BJ (cell line): ENCODE measurements around the gene HABP2. TPM values are rescaled to one million over a fixed set of nuclear protein-coding genes. Genes with fewer than 3 reads are reported as not detected.

Source experiments
- CTCF ChIA-PET: fragments of 350-600 bp; formaldehyde crosslinking; extraction: SDS; loops from one replicate; lab custom pipeline; 2021; ENCODE audit warnings: antibody characterized with exemption, inconsistent platforms; lab: Yijun Ruan, JAX
- POLR2A ChIA-PET: fragments of 300-600 bp; sonication (Branson Sonifier 250); formaldehyde crosslinking; extraction: SDS; loops from one replicate; lab custom pipeline; 2021; ENCODE audit warnings: antibody characterized with exemption; lab: Charles Lee
- DNase-seq: peaks from one replicate; pipeline ENCODE4 v3.0.0-alpha.2; 2011; ENCODE audit warnings: low read depth
- H3K27me3 ChIP-seq: 2 replicates; pipeline ENCODE4 v1.6.0; 2011; ENCODE audit warnings: low read length; ENCODE audit not compliant: control insufficient read depth, insufficient read depth
- H3K36me3 ChIP-seq: 2 replicates; pipeline ENCODE4 v1.5.1; 2011; ENCODE audit warnings: low read length; ENCODE audit not compliant: control insufficient read depth, insufficient read depth
- H3K4me3 ChIP-seq: 2 replicates; pipeline ENCODE4 v1.5.1; 2011; ENCODE audit warnings: low read depth, mild to moderate bottlenecking, control low read depth, low read length
- polyA plus RNA-seq: library from polyadenylated mRNA; depleted of rRNA; stranded (reverse); fragments of >200 nt; gene quantifications from 2 replicates; pipeline ENCODE4 v1.2.3, GENCODE V29; 2011
- TF ChIP-seq, protein P1 (sequence below): IDR thresholded peaks from 2 replicates; pipeline ENCODE4 v1.5.1; 2011; ENCODE audit warnings: low read depth, mild to moderate bottlenecking, control low read depth, inconsistent platforms, low read length, moderate library complexity; ENCODE audit not compliant: insufficient read depth

HABP2 gene
- polyA plus RNA-seq, 1 experiment, result 0.02 TPM

DNA sequence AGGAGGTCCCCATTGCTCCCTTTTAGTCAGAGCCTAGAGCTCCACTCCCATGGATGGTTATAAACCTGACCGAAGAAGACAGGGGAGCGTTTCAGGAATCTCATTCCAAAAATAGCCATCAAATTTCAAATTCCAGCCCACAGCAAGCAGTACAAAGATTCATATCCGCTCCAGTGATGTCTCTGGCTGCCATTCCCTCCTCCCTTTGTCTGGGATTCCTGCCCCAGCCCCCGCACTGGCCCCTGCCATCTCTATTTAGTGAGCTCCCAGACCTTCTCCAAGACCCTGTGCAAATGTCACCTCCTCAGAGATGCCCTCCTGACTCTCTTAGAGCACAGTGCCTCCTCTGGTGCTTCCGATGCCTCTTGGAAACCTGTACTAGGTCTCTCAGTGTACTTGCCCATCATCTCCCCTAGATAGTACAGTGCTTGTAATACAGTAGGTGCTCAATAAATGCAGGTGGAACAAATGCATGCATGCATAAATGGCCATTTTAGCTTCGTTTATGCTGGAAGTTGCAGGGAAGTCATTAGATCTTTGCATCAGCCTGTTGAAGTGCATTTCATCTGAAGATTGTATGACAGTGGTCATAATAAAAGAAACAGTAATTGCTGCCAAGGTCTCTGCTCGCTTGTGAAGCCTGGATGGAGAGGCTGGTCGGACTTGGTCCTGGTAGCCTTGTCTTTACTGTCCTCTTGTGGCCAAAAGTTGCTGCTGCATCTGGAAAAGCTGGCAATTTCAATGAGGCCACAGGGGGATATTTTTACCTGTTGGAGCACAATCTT, 32.0 kb upstream of the HABP2 start:
- Histone ChIP-seq H3K4me3 (no peak overlapping the region), H3K36me3 (no peaks in the 10 kb centered on the region), H3K27me3 (no peaks in the 10 kb centered on the region; the same call in 1 of the 2 replicates)
- POLR2A ChIA-PET, result interaction anchor here (0.5 to 0.8 kb wide), 4 partner anchors 10 to 989 kb away, joined by 3 to 6 read pairs (median 3); no protein-coding TSS in a partner anchor
- DNase-seq, result no peak
- TF ChIP-seq, protein P1, sequence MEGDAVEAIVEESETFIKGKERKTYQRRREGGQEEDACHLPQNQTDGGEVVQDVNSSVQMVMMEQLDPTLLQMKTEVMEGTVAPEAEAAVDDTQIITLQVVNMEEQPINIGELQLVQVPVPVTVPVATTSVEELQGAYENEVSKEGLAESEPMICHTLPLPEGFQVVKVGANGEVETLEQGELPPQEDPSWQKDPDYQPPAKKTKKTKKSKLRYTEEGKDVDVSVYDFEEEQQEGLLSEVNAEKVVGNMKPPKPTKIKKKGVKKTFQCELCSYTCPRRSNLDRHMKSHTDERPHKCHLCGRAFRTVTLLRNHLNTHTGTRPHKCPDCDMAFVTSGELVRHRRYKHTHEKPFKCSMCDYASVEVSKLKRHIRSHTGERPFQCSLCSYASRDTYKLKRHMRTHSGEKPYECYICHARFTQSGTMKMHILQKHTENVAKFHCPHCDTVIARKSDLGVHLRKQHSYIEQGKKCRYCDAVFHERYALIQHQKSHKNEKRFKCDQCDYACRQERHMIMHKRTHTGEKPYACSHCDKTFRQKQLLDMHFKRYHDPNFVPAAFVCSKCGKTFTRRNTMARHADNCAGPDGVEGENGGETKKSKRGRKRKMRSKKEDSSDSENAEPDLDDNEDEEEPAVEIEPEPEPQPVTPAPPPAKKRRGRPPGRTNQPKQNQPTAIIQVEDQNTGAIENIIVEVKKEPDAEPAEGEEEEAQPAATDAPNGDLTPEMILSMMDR, result peak; percentile 99
- CTCF ChIA-PET, result interaction anchor here (0.6 to 6.4 kb wide), 32 partner anchors 8 to 1057 kb away, joined by 3 to 45 read pairs (median 4); no protein-coding TSS in a partner anchor

DNA sequence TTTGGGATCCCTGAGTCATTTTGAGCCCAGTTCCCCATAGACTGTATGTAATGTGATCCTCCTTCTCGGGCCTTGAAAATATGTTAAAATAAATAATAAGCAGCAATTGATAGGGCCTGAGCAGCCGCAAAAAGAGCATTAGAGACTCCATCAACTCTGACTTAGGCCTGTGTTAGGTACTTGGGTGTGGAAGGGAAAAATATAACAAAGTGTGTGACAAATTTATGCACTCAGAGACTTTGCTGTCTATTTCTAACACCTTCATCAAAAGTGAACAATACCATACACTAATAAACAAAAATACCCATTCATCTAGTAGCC, 31.4 kb upstream of the HABP2 start:
- TF ChIP-seq, protein P1, result no peak
- ChIA-PET CTCF (interaction anchor here (0.7 to 6.4 kb wide), 23 partner anchors 10 to 1057 kb away, joined by 3 to 45 read pairs (median 5); no protein-coding TSS in a partner anchor), POLR2A (interaction anchor here (0.6 to 0.8 kb wide), 2 partner anchors 22 to 989 kb away, joined by 3 read pairs; no protein-coding TSS in a partner anchor)
- DNase-seq, result no peak
- Histone ChIP-seq H3K27me3 (no peaks in the 10 kb centered on the region; the same call in 1 of the 2 replicates), H3K4me3 (no peak overlapping the region), H3K36me3 (no peaks in the 10 kb centered on the region)

GRCh38 chr10:113522460-113522859, 30.4 kb upstream of the HABP2 start:
- no peaks in the 10 kb centered on the region; the same call in 1 of the 2 replicates for H3K27me3 ChIP-seq
- TF ChIP-seq, protein P1, result no peak
- ChIA-PET POLR2A (interaction anchor here (0.6 kb wide), 1 partner anchor 79 kb away, joined by 7 read pairs; no protein-coding TSS in a partner anchor), CTCF (interaction anchor here (1.1 to 6.4 kb wide), 7 partner anchors 9 to 393 kb away, joined by 3 to 45 read pairs (median 10); no protein-coding TSS in a partner anchor)
- H3K4me3 ChIP-seq, result no peak overlapping the region
- no peak for DNase-seq
- H3K36me3 ChIP-seq, result no peaks in the 10 kb centered on the region

DNA sequence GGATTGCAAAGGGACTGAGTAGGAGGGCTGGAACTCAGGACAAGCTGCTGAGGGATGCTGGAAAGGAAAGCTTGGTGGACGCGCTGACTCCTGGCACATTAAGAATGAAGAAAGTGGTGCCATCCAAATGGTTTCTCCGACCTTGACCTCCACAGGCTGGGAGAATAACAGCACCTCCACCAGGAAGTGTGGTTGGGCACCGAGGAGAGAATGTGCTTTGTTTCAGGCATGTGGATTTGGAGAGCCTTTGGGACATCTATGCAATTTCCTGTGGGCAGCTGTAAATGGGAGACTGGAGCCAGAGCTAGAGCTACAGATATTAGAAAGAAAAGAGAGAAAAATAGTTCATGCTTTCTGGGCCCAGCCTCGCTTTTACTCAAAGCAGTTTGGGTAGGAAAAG, 29.8 kb upstream of the HABP2 start:
- Histone ChIP-seq H3K36me3 (no peaks in the 10 kb centered on the region), H3K27me3 (no peaks in the 10 kb centered on the region; the same call in 1 of the 2 replicates), H3K4me3 (no peak overlapping the region)
- no peak for DNase-seq
- TF ChIP-seq, protein P1, result no peak
- CTCF ChIA-PET, result interaction anchor here (0.9 to 6.4 kb wide), 7 partner anchors 9 to 393 kb away, joined by 3 to 45 read pairs (median 4); no protein-coding TSS in a partner anchor
- POLR2A ChIA-PET, result interaction anchor here (0.6 kb wide), 1 partner anchor 80 kb away, joined by 7 read pairs; no protein-coding TSS in a partner anchor

GRCh38 chr10:113523628-113524027, 29.2 kb upstream of the HABP2 start:
- Histone ChIP-seq H3K36me3 (no peaks in the 10 kb centered on the region), H3K4me3 (no peak overlapping the region), H3K27me3 (no peaks in the 10 kb centered on the region; the same call in 1 of the 2 replicates)
- ChIA-PET POLR2A (no interaction called here), CTCF (interaction anchor here (0.9 to 2.4 kb wide), 4 partner anchors 40 to 394 kb away, joined by 3 to 10 read pairs (median 3); no protein-coding TSS in a partner anchor)
- TF ChIP-seq, protein P1, result no peak
- no peak for DNase-seq
